OCI-LY1 (cell line): Measurements from ENCODE around the gene ARMH2.
"Not testable (repeated sequence)": the region's sequence is repeated elsewhere in the genome, so short reads cannot be mapped to it uniquely, and the experiment has no call there.

Source experiments
- H2AFZ ChIP-seq: fragments of 200-600 bp; sonication (generic), shearing (Covaris generic); 2 replicates; pipeline ENCODE4 v1.6.0; 2014; ENCODE audit warnings: antibody characterized with exemption, mild to moderate bottlenecking, low read length
- H3F3A ChIP-seq: fragments of 200-600 bp; sonication (generic), shearing (Covaris generic); 2 replicates; pipeline ENCODE4 v1.6.0; 2014; ENCODE audit warnings: mild to moderate bottlenecking, antibody characterized with exemption, low read length, moderate library complexity; ENCODE audit not compliant: insufficient read depth
- H3K27ac ChIP-seq: fragments of 200-600 bp; sonication (generic); 2 replicates; pipeline ENCODE4 v1.5.1; 2014; ENCODE audit warnings: low read length, mixed run types, mild to moderate bottlenecking, low read depth; ENCODE audit not compliant: poor library complexity, severe bottlenecking
- H3K27me3 ChIP-seq: fragments of 200-600 bp; sonication (generic); 2 replicates; pipeline ENCODE4 v1.6.0; 2014; ENCODE audit warnings: antibody characterized with exemption, mild to moderate bottlenecking, low read length, moderate library complexity; ENCODE audit not compliant: insufficient read depth
- H3K36me3 ChIP-seq: fragments of 200-600 bp; sonication (generic); 2 replicates; pipeline ENCODE4 v1.6.1; 2014; ENCODE audit warnings: mild to moderate bottlenecking, antibody characterized with exemption, low read length, moderate library complexity, mixed read lengths; ENCODE audit not compliant: insufficient read depth
- H3K4me1 ChIP-seq: fragments of 200-600 bp; sonication (generic); 2 replicates; pipeline ENCODE4 v1.5.1; 2014; ENCODE audit warnings: mild to moderate bottlenecking, low read length, moderate library complexity; ENCODE audit not compliant: insufficient read depth, severe bottlenecking
- H3K4me2 ChIP-seq: fragments of 200-600 bp; sonication (generic), shearing (Covaris generic); 2 replicates; pipeline ENCODE4 v1.6.1; 2014; ENCODE audit warnings: low read length
- H3K4me3 ChIP-seq: fragments of 200-600 bp; sonication (generic); 2 replicates; pipeline ENCODE4 v1.5.1; 2014; ENCODE audit warnings: low read length, low read depth, mild to moderate bottlenecking, mixed read lengths; ENCODE audit not compliant: poor library complexity, severe bottlenecking
- H3K79me2 ChIP-seq: fragments of 200-600 bp; shearing (Covaris generic); 2 replicates; pipeline ENCODE4 v1.6.1; 2016; ENCODE audit warnings: mixed run types, low read length, mixed read lengths; ENCODE audit not compliant: insufficient read depth
- H3K9ac ChIP-seq: fragments of 200-600 bp; sonication (generic), shearing (Covaris generic); 2 replicates; pipeline ENCODE4 v1.6.1; 2014; ENCODE audit warnings: mild to moderate bottlenecking, low read length, mixed read lengths
- H3K9me2 ChIP-seq: fragments of 200-600 bp; sonication (generic), shearing (Covaris generic); 2 replicates; pipeline ENCODE4 v1.6.1; 2014; ENCODE audit warnings: low read depth, mild to moderate bottlenecking, low read length, mixed read lengths
- H3K9me3 ChIP-seq: fragments of 200-600 bp; shearing (Covaris generic); 2 replicates; pipeline ENCODE4 v1.6.1; 2014; ENCODE audit warnings: low read length, mixed read lengths
- H4K20me1 ChIP-seq: fragments of 200-600 bp; sonication (generic), shearing (Covaris generic); 2 replicates; pipeline ENCODE4 v1.6.0; 2016; ENCODE audit warnings: mild to moderate bottlenecking, low read length; ENCODE audit not compliant: insufficient read depth
- EZH2 ChIP-seq: fragments of 200-600 bp; sonication (generic), shearing (Covaris generic); IDR thresholded peaks from 2 replicates; pipeline ENCODE4 v1.8.0; 2017; ENCODE audit warnings: borderline replicate concordance, mixed run types, mild to moderate bottlenecking, antibody characterized with exemption, low read length, moderate library complexity, mixed read lengths
- TF ChIP-seq, protein P1 (sequence below): fragments of 200-600 bp; sonication (generic), shearing (Covaris generic); IDR thresholded peaks from 2 replicates; pipeline ENCODE4 v1.5.1; 2017; ENCODE audit warnings: mild to moderate bottlenecking, antibody characterized with exemption, low read length, moderate library complexity, mixed read lengths

ARMH2 gene

DNA sequence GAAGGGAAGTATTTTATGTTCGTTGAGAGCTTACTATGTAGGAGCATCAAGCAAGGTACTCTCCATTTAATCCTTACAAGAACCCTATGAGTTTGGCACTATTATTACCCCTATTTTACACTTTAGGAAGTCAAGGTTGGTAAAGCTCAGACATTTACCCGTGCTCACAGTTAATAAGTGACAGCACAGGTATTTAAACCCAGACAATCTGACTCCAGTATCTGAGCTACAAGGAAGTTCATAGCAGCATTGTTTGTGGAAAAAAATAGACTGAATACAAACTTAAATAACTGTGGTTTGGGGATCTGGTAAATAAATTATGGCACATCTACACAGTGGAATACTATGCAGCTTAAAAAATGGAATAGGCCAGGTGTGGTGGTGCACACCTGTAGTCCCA is 45.2 kb downstream of the ARMH2 start:
- Histone ChIP-seq H2AFZ (no peak overlapping the region), H3K27me3 (no peaks in the 10 kb centered on the region; the same call in 1 of the 2 replicates), H3K27ac (no peak overlapping the region), H3K79me2 (no peaks in the 10 kb centered on the region), H3K4me3 (no peak overlapping the region), H3K4me2 (no peak overlapping the region), H3K9me2 (no peaks in the 10 kb centered on the region), H3K4me1 (no peaks in the 10 kb centered on the region), H4K20me1 (no peaks in the 10 kb centered on the region), H3K36me3 (peaks cover 3% of the 10 kb centered on the region; the same call in 1 of the 2 replicates), H3F3A (no peaks in the 10 kb centered on the region), H3K9ac (no peak overlapping the region), H3K9me3 (peaks cover 28% of the 10 kb centered on the region)
- TF ChIP-seq, protein P1, sequence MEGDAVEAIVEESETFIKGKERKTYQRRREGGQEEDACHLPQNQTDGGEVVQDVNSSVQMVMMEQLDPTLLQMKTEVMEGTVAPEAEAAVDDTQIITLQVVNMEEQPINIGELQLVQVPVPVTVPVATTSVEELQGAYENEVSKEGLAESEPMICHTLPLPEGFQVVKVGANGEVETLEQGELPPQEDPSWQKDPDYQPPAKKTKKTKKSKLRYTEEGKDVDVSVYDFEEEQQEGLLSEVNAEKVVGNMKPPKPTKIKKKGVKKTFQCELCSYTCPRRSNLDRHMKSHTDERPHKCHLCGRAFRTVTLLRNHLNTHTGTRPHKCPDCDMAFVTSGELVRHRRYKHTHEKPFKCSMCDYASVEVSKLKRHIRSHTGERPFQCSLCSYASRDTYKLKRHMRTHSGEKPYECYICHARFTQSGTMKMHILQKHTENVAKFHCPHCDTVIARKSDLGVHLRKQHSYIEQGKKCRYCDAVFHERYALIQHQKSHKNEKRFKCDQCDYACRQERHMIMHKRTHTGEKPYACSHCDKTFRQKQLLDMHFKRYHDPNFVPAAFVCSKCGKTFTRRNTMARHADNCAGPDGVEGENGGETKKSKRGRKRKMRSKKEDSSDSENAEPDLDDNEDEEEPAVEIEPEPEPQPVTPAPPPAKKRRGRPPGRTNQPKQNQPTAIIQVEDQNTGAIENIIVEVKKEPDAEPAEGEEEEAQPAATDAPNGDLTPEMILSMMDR = no peak
- no peak for TF ChIP-seq EZH2

DNA sequence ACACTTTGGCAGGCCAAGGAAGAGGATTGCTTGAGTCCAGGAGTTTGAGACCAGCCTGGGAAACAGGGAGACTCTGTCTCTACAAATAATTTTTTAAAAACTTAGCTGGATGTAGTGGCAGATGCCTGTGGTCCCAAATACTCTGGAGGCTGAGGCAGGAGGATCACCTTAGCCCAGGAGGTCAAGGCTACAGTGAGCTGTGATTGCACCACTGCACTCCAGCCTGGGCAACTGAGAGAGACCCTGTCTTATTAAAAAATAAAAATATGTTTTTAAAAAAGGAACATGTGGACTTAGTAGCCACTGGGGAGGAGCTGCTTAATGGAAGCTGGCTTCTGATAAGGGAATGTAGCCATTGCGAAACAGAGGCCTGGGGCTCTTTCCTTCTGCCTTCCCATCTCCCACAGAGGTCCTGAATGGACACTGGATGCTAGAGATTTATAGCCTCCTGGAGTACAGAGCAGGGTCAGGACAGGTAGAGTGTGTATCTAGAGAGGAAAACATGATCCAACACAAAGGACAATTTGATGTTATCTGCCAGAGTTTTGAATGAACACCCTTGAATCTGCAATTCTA is 45.7 kb downstream of the ARMH2 start:
- Histone ChIP-seq H3K4me2 (no peak overlapping the region), H2AFZ (no peak overlapping the region)

DNA sequence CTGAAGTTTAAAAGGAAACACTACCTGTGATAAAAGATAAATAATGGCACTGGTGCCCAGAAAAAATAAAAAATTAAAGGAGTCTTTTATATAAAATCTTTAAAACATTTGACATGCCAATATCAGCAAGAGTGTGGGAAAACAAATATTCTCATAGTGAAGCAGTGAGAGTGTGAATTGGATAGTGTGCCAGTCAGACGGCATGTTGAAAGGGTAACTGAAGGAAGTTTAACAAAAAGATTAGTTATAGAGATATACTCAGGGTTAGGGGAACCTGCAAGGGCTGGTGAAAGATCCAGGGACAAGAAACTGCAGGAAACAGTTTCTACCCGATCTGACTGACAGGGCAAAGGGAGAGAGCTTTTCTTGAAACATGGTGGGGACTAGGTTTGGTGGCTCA is 46.2 kb downstream of the ARMH2 start:
- no peaks in the 10 kb centered on the region for H3F3A ChIP-seq
- no peaks in the 10 kb centered on the region for H3K4me1 ChIP-seq
- no peaks in the 10 kb centered on the region for H4K20me1 ChIP-seq
- H3K27ac ChIP-seq = no peak overlapping the region
- no peaks in the 10 kb centered on the region; the same call in 1 of the 2 replicates for H3K27me3 ChIP-seq
- H3K4me2 ChIP-seq = no peak overlapping the region
- H3K36me3 ChIP-seq = peaks cover 3% of the 10 kb centered on the region; the same call in 1 of the 2 replicates
- peaks cover 28% of the 10 kb centered on the region for H3K9me3 ChIP-seq
- no peaks in the 10 kb centered on the region for H3K79me2 ChIP-seq
- no peak overlapping the region for H2AFZ ChIP-seq
- TF ChIP-seq EZH2 = no peak
- TF ChIP-seq, protein P1 = no peak
- H3K4me3 ChIP-seq = no peak overlapping the region
- no peak overlapping the region for H3K9ac ChIP-seq
- no peaks in the 10 kb centered on the region for H3K9me2 ChIP-seq

More for the DNA sequence above, 45.7 kb downstream of the ARMH2 start:
- Histone ChIP-seq H3K9me2 (no peaks in the 10 kb centered on the region), H3K9me3 (peaks cover 28% of the 10 kb centered on the region), H3K79me2 (no peaks in the 10 kb centered on the region), H3K27ac (no peak overlapping the region), H3K27me3 (no peaks in the 10 kb centered on the region; the same call in 1 of the 2 replicates), H3K36me3 (peaks cover 3% of the 10 kb centered on the region; the same call in 1 of the 2 replicates), H3F3A (no peaks in the 10 kb centered on the region), H3K9ac (no peak overlapping the region), H3K4me1 (no peaks in the 10 kb centered on the region), H4K20me1 (no peaks in the 10 kb centered on the region), H3K4me3 (no peak overlapping the region)
- no peak for TF ChIP-seq EZH2
- TF ChIP-seq, protein P1 = no peak

DNA sequence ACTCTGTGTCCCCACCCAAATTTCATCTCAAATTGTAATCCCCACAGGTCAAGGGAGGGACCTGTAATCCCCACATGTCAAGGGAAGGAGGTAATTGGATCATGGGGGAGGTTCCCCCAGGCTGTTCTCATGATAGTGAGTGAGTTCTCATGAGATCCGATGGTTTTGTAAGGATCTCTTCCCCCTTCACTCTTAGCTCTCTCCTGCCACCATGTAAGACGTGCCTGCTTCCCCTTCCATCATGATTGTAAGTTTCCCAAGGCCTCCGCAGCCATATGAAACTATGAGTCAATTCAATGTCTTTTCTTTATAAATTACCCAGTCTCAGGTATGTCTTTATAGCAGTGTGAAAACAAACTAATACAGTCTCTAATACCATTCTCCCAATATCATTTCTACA is 47.8 kb downstream of the ARMH2 start:
- H3K9ac ChIP-seq = not testable (repeated sequence)

More for the DNA sequence above, 47.8 kb downstream of the ARMH2 start:
- not testable (repeated sequence) for H3K4me1 ChIP-seq, H3K9me2 ChIP-seq, H3K79me2 ChIP-seq, H3K4me3 ChIP-seq, H3K4me2 ChIP-seq, H2AFZ ChIP-seq, H3K36me3 ChIP-seq, H4K20me1 ChIP-seq, H3K27me3 ChIP-seq, H3K27ac ChIP-seq, H3F3A ChIP-seq
- H3K9me3 ChIP-seq = peaks cover 28% of the 10 kb centered on the region
